ENCODE data around the gene DENND2D. TPM values are rescaled to one million over a fixed set of nuclear protein-coding genes. Genes with fewer than 3 reads are reported as not detected.

Gene DENND2D
- total and polyA plus RNA-seq, 2 donors (not counting 1 experiment from before 2014, with no cell fraction given), result 48.0 to 111 TPM

DNA sequence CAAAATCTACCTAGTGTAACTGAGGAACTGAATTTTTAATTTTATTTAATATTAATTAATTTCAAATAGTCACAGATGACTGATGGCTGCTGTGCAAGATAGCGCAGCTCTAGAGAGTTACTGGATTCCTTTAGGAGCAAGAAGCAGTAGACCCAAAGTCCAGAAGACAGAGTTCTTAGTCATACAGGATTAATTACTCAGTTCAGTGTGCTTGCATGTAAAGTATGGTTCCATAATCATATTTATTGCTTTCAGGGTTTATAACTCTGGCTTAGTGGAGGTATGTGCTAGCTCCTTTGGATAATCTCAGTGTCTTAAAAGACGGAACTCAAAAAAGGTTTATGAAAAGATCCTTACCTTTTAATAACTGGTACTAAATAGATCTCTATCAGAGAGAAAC, 43.0 kb downstream of the DENND2D start:
- Histone ChIP-seq H3K4me3 (ENCODE audit: control extremely low read depth in 1 of 5, extremely low read depth in 1 of 5, insufficient read depth in 1 of 5, low read depth in 2 of 5, low read length in 4 of 5) (no peak overlapping the region), H3K36me3 (replicated peaks in 1 of 2; ENCODE audit: control extremely low read depth in 1 of 2, control insufficient read depth in 1 of 2, extremely low read depth in 1 of 2, insufficient read depth in 2 of 2, low read length in 1 of 2) (peaks cover 13 to 74% of the 10 kb centered on the region in 2 experiments), H3K27me3 (replicated peaks in 1 of 4; ENCODE audit: control extremely low read depth in 1 of 4, control insufficient read depth in 3 of 4, insufficient read depth in 4 of 4, low read length in 3 of 4) (no peaks in the 10 kb centered on the region), H4K20me1 (ENCODE audit: control insufficient read depth, insufficient read depth, low read length, poor library complexity, severe bottlenecking) (peaks cover 28% of the 10 kb centered on the region), H3K9ac (ENCODE audit: low read length) (no peak overlapping the region), H3K4me1 (ENCODE audit: control insufficient read depth in 2 of 2, insufficient read depth in 2 of 2, low read length in 2 of 2) (peaks cover 9 to 32% of the 10 kb centered on the region in 2 donors), H3K79me2 (ENCODE audit: control insufficient read depth, insufficient read depth, low read length) (peaks cover 98% of the 10 kb centered on the region), H3K27ac (ENCODE audit: low read length in 2 of 2) (no peak overlapping the region), H3K4me2 (replicated peaks; ENCODE audit: low read depth, low read length, poor library complexity, severe bottlenecking) (no peak overlapping the region), H3K9me3 (ENCODE audit: control extremely low read depth in 1 of 3, control insufficient read depth in 2 of 3, insufficient read depth in 1 of 3, low read length in 2 of 3) (no peaks in the 10 kb centered on the region), H2AFZ (ENCODE audit: insufficient read depth, low read depth, low read length, poor library complexity, severe bottlenecking) (no peak overlapping the region)
- no peak overlapping the region for H3K27ac Mint-ChIP-seq
- ATAC-seq (ENCODE audit: low read depth) (no peak), DNase-seq (no peak)
- intact Hi-C loops (cut with micrococcal nuclease), result no loop called here
- ChIA-PET CTCF (interaction anchor here (1.1 to 1.4 kb wide), 2 partner anchors 17 to 243 kb away, joined by 3 to 6 read pairs; partner anchors contain the start of genes CEPT1 and DRAM2), POLR2A (no interaction called here)
- WGBS (ENCODE audit: insufficient coverage), result no CpG with 5 or more reads among the region's 2 CpGs
- TF ChIP-seq, protein P1, sequence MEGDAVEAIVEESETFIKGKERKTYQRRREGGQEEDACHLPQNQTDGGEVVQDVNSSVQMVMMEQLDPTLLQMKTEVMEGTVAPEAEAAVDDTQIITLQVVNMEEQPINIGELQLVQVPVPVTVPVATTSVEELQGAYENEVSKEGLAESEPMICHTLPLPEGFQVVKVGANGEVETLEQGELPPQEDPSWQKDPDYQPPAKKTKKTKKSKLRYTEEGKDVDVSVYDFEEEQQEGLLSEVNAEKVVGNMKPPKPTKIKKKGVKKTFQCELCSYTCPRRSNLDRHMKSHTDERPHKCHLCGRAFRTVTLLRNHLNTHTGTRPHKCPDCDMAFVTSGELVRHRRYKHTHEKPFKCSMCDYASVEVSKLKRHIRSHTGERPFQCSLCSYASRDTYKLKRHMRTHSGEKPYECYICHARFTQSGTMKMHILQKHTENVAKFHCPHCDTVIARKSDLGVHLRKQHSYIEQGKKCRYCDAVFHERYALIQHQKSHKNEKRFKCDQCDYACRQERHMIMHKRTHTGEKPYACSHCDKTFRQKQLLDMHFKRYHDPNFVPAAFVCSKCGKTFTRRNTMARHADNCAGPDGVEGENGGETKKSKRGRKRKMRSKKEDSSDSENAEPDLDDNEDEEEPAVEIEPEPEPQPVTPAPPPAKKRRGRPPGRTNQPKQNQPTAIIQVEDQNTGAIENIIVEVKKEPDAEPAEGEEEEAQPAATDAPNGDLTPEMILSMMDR (IDR thresholded peaks at IDR 0.05), result no peak
- no peak for TF ChIP-seq EZH2 (IDR thresholded peaks at IDR 0.05; ENCODE audit: borderline replicate concordance, insufficient read depth, low read depth, low read length, poor library complexity, severe bottlenecking)
- no peak overlapping the region for H3K4me3 Mint-ChIP-seq
- no peaks in the 10 kb centered on the region for H3K27me3 Mint-ChIP-seq
- H3K4me1 Mint-ChIP-seq, result peaks cover 54% of the 10 kb centered on the region
- no peaks in the 10 kb centered on the region for H3K9me3 Mint-ChIP-seq (ENCODE audit: insufficient read depth)

Measured in B cell (primary cell).